Stomach smooth muscle (tissue), 2 donors: Measurements from ENCODE around the gene SLFNL1.

ENCODE experiments used
- H3K27ac ChIP-seq: one replicate; pipeline ENCODE4 v1.7.0; 2013; ENCODE audit warnings: mild to moderate bottlenecking, low read length, inconsistent platforms
- H3K27me3 ChIP-seq, 2 donors: one replicate each; pipeline ENCODE4 v1.7.0; 2013; ENCODE audit warnings: low read length in 2 of 2; ENCODE audit not compliant: insufficient read depth in 2 of 2, control insufficient read depth in 1 of 2
- H3K36me3 ChIP-seq, 2 donors: one replicate each; pipeline ENCODE4 v1.7.0; 2013; ENCODE audit warnings: low read length in 2 of 2; ENCODE audit not compliant: control insufficient read depth in 2 of 2, insufficient read depth in 2 of 2
- H3K4me1 ChIP-seq: one replicate; pipeline ENCODE4 v1.7.0; 2013; ENCODE audit warnings: low read length; ENCODE audit not compliant: control insufficient read depth, insufficient read depth
- H3K4me3 ChIP-seq, 2 donors: one replicate each; pipeline ENCODE4 v1.7.0; 2013; ENCODE audit warnings: low read length in 2 of 2
- H3K9ac ChIP-seq, 2 donors: one replicate each; pipeline ENCODE4 v1.7.0; 2013; ENCODE audit warnings: low read length in 2 of 2, mild to moderate bottlenecking in 1 of 2
- H3K9me3 ChIP-seq, 2 donors: one replicate each; pipeline ENCODE4 v1.7.0; 2013; ENCODE audit warnings: low read length in 2 of 2; ENCODE audit not compliant: control insufficient read depth in 2 of 2
- donor health status: healthy.
- donor health status: Pancreatic carcinoma.

SLFNL1 gene

DNA sequence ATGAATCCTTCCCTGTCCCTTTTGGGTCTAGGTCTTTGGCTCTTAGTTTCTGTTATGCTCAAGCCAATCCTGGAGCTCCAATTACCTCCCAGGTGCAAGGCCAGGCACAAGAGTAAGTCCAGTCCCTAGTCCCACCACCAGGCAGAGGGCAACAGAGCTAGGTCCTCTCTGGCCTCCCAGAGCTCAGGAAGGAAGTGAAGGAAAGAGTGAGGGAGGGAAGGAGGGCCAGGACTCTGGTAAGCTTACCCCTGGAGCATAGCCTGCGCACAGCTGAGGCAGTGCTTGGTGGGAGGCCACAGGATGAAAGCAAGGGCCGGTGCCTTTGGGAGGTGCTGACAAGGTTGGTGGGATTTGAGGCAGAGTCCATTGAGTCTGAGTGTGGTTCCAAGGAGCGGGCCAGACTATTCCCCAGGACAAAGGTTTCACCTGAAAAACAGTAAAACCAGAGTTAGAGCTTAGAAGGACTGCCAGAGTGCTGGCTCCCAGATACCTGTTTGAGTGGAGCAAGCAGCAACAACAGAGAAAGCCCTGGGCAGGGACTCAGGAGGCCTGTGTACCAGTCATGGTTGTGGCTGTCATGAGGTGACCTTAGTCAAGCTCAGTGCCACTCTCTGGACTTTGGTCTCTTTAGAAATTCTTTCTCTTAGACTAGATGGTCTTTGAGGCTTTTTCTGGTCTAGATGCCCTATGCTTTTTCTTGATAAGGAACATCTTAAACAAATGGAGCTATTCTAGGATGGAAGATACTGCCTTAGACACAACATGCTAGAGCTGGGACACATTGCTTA, 15.8 kb upstream of the SLFNL1 start:
- Histone ChIP-seq H3K27ac (no peak overlapping the region), H3K9me3 (no peaks in the 10 kb centered on the region), H3K27me3 (no peaks in the 10 kb centered on the region), H3K36me3 (peaks cover 40 to 45% of the 10 kb centered on the region in 2 donors), H3K4me3 (no peak overlapping the region), H3K4me1 (no peaks in the 10 kb centered on the region), H3K9ac (no peak overlapping the region)

DNA sequence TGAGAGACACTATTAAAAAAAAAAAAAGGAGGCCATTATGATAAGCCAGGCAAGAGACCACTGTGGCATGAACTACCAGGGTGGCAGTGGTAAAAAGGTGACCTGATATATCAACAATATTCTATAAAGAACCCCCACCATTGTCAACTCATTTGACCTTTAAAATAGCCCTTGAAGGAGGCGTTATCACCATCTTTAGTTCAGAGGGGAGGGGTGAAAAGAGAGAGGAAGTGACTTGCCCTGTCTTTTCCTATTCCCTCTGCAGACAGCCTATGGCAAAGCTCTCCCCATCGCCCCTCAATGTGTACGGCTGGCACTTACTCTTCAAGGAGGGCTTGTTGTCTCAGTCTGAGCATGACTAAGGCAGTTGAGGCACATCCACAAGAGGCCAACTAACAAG, 11.7 kb upstream of the SLFNL1 start:
- Histone ChIP-seq H3K9ac (no peak overlapping the region), H3K36me3 (peaks cover 48 to 54% of the 10 kb centered on the region in 2 donors), H3K27ac (no peak overlapping the region), H3K9me3 (no peaks in the 10 kb centered on the region), H3K27me3 (no peaks in the 10 kb centered on the region), H3K4me1 (no peaks in the 10 kb centered on the region), H3K4me3 (no peak overlapping the region)

DNA sequence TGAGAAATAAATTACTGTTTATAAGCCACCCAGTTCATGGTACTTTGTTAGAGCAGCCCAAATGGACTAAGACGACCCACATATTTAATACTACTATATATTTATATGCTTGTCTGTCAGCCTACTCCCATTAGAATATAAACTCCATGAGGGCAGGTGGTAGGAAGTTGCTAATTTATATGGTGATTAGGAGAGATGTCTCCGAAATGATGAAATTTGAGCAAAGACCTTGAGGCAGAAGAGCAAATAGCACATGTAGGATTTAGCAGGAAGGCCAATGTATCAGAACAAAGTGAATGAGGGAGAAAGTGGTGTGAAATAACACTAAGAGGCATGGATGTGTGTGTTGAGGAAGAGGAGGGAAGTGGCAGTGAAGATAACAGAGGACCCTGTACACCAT, 10.6 kb upstream of the SLFNL1 start:
- Histone ChIP-seq H3K9ac (no peak overlapping the region), H3K36me3 (peaks cover 52 to 60% of the 10 kb centered on the region in 2 donors), H3K4me1 (no peaks in the 10 kb centered on the region), H3K27me3 (no peaks in the 10 kb centered on the region), H3K4me3 (no peak overlapping the region), H3K9me3 (no peaks in the 10 kb centered on the region), H3K27ac (no peak overlapping the region)

DNA sequence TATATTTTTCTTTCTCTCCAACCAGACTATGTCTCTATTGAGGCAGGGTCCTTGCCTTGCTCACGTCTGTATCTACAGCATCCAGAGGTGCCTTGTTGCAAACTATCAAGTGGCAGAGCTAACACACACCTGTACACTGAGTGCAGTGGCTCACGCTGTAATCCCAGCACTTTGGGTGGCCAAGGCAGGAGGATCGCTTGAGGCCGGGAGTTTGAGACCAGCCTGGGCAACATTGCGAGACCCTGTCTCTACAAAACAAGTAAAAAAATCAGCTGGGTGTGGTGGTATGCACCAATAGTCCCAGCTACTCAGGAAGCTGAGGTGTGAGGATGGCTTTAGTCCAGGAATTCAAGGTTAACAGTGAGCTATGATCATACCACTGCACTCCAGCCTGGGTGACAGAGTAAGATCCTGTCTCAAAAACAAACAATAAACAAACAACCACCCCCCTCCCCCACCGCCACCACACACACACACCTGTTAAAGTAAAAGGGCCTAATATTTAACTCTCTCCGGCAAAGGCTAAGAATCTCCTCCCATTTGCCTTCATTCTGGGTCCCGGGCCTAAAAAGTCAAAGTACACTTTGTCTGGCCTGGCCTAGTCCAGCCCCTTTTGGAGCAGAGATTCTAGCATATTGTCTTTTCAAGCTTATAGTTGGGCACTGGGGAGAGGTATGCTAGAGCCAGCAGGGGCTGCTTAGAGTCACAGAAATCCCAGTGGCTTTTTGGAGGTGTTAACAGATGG, 9.5 kb upstream of the SLFNL1 start:
- H3K27ac ChIP-seq: no peak overlapping the region
- no peaks in the 10 kb centered on the region for H3K9me3 ChIP-seq
- H3K4me1 ChIP-seq: no peaks in the 10 kb centered on the region
- H3K36me3 ChIP-seq: peaks cover 51 to 58% of the 10 kb centered on the region in 2 donors
- H3K4me3 ChIP-seq: no peak overlapping the region
- H3K9ac ChIP-seq: no peak overlapping the region
- H3K27me3 ChIP-seq: no peaks in the 10 kb centered on the region

DNA sequence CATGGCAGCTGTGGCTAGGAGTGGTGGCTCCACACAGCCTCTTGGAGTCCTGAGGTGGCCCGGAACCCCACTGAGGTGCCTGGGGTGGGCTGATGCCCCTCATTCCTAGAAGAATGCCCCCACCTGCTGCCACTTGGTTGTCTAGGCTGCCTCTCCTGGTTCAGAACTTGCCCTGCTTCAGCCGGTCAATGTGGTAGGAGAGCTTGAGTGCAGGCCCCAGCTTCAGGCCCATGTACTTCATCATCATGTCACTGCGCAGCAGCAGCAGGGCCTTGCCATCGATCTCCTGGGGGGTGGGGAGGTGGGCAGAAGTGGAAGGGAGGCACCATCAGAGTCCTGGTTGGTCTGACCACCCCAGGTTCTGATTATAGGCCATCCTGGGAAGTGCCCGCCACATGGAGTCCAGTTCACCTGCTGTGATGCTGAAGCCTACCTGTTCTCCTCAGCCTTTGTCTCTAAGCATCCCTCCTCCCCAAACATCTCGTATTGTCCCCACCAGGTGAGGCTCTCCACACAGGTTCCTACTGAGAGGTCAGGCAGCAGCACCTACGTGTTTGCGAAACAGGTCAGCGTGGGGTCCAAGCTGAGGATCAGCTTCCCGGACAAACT, 6.6 kb upstream of the SLFNL1 start:
- Histone ChIP-seq H3K27ac (no peak overlapping the region), H3K36me3 (peaks cover 38 to 39% of the 10 kb centered on the region in 2 donors), H3K9me3 (no peaks in the 10 kb centered on the region), H3K9ac (no peak overlapping the region), H3K4me1 (no peaks in the 10 kb centered on the region), H3K4me3 (no peak overlapping the region), H3K27me3 (no peaks in the 10 kb centered on the region)

DNA sequence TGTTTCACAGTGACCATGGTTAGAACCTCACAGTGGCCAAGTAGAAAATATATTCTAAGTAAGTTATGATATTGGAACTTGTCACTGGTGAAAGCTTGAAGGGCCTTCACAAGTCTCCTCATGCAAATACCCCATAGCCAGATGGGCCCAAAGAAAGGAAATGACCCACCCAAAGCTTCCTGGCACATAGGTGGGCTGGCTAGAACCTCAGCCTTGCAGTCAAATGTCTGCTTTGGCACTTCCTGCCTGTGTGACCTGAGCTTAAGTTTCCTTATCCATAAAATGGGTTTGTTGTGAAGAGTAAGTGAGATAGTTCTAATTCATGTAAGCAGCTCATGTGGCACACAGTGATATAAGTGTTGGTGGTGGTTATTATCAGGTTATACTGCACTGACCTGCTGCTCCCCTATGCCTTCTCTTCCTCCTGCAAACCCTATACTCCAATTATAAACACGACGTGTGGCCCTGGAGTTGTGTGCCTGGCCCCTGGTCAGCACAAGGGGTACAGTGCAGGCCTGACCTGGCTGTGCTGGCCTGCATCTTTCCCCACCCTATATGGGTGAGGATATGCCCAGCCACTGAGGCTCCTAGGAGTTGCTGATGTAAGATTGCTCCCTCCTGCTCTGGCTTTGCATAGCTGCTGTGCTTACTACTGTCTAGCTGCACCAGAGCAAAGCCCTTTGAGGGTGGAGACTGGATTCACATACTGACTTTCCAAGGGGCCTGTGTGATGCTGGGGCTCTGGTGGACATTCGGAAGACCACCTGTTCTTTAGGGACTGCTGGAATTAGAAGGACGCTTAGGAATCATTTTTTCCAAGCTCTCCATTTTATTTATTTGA, 4.7 kb upstream of the SLFNL1 start:
- peaks cover 4% of the 10 kb centered on the region for H3K4me1 ChIP-seq
- H3K9ac ChIP-seq: no peak overlapping the region
- no peak overlapping the region for H3K4me3 ChIP-seq
- no peaks in the 10 kb centered on the region for H3K9me3 ChIP-seq
- no peak overlapping the region for H3K27ac ChIP-seq
- no peaks in the 10 kb centered on the region for H3K27me3 ChIP-seq
- peaks cover 30 to 32% of the 10 kb centered on the region in 2 donors for H3K36me3 ChIP-seq

DNA sequence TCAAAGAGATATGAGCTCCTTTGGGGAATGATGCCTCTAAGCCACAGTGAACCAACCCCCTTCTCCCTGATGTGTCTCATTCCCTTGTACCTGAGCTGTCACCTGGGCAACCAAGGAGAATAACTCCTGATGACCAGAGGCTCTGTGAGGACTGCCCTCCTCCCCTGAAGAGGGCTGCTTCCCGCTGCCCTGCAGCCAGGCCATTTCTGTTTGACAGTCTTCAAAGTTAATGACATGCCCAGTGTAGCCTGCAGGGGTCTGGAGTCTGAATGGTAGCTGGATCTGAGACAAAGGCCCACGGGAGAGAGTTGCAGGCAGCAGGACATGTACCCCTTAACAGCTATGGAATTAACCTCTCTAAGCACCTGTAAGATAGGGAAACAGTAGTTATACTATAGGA, 3.4 kb upstream of the SLFNL1 start:
- no peak overlapping the region for H3K4me3 ChIP-seq
- no peaks in the 10 kb centered on the region for H3K9me3 ChIP-seq
- peaks cover 25 to 26% of the 10 kb centered on the region in 2 donors for H3K36me3 ChIP-seq
- H3K27ac ChIP-seq: no peak overlapping the region
- peaks cover 4% of the 10 kb centered on the region for H3K4me1 ChIP-seq
- H3K27me3 ChIP-seq: no peaks in the 10 kb centered on the region
- no peak overlapping the region for H3K9ac ChIP-seq

DNA sequence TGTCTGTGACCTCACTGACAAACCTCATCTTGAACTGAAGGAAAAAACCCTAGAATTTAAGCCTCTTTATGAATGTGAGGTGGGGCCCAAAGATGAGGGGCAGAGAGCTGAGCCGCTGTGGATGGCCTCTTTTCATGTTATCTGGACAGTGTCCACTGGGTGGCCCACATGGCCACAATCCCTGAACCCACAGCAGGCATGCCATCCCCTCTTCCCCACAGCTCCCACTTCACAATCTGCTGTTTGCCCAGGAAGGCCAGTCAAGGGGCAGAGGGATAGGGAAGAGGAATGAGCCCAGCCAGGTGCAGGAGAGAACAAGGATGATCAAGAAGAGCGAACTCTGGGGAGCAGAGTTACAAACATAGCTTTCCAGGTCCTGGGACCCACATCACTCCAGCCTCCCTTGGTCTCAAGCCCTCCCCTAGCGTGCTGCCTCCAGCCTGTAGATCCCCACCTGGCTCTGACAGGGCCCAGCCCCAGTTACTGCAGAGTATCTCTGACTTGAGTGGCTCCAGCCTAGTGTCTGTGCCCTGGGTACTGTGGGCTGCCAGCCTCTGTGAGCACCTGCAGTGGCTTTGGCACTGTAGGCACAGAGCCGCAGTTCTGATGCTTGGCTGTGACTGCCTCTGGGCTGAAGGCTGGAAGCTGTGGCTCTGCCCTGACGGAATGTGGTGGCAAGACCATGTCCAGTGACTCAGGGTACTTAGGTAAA, 1.9 kb upstream of the SLFNL1 start:
- Histone ChIP-seq H3K4me1 (peaks cover 4% of the 10 kb centered on the region), H3K4me3 (no peak overlapping the region), H3K27ac (no peak overlapping the region), H3K36me3 (peaks cover 18 to 22% of the 10 kb centered on the region in 2 donors), H3K27me3 (no peaks in the 10 kb centered on the region), H3K9me3 (no peaks in the 10 kb centered on the region), H3K9ac (no peak overlapping the region)

DNA sequence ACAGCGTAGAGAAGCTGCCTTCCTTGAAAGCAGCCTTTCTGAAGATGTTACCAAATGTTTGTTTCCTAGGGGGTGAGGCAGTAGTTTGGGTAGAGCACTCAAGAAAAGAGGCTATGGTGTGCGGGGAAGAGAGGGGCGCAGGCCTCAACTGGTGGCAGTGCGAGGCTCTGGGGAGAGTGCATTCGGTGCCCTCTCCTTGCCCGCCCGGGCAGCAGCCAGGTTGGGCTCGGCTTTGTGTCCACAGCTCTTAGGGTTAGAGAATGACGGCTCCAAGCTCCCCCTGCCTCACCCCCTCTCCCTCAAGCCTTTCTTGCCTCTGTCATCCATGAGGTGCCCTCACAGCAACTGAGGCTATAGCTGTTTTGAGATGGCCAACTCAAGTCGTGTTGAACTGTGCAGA, 899 bp upstream of the SLFNL1 start:
- Histone ChIP-seq H3K27ac (no peak overlapping the region), H3K9me3 (no peaks in the 10 kb centered on the region), H3K36me3 (peaks cover 10 to 15% of the 10 kb centered on the region in 2 donors), H3K27me3 (no peaks in the 10 kb centered on the region), H3K9ac (no peak overlapping the region), H3K4me1 (peaks cover 4% of the 10 kb centered on the region), H3K4me3 (no peak overlapping the region)

DNA sequence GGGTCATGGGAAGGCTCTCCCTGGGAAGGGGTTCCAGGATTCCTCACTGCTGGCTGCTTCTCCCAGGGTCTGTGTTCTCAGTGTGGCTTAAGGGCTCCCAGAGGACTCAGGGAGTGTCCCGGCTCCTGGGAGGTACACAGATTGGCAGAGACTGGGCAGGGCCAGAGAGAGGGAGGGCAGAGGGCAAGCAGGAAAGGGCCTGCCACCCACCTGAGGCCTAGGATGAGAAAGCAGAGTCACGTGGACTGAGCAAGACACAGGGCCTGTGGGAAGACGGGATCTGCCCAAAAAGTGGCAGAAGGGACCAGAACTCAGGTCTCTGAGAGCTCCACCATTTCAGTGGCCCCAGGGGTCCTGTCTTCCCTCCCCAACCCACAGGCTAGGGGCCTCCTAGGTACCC, 871 bp downstream of the SLFNL1 start:
- no peak overlapping the region for H3K27ac ChIP-seq

More for the DNA sequence above, 871 bp downstream of the SLFNL1 start:
- peaks cover 4% of the 10 kb centered on the region for H3K4me1 ChIP-seq
- no peaks in the 10 kb centered on the region for H3K27me3 ChIP-seq
- peaks cover 0 to 8% of the 10 kb centered on the region in 2 donors for H3K36me3 ChIP-seq
- H3K9me3 ChIP-seq: no peaks in the 10 kb centered on the region
- H3K4me3 ChIP-seq: no peak overlapping the region
- no peak overlapping the region for H3K9ac ChIP-seq
